ENCODE measurements around the gene TMEM74B.

The TMEM74B gene

GRCh38 chr20:1144401-1145172 is 40.2 kb downstream of the TMEM74B start:
- no peak for DNase-seq (ENCODE audit: low read depth in 1 of 2, low spot score in 1 of 2)

- no peak for DNase-seq (ENCODE audit: low read depth in 1 of 2, low spot score in 1 of 2)
Observed at GRCh38 chr20:1137236-1137635, 47.5 kb downstream of the TMEM74B start.

DNA sequence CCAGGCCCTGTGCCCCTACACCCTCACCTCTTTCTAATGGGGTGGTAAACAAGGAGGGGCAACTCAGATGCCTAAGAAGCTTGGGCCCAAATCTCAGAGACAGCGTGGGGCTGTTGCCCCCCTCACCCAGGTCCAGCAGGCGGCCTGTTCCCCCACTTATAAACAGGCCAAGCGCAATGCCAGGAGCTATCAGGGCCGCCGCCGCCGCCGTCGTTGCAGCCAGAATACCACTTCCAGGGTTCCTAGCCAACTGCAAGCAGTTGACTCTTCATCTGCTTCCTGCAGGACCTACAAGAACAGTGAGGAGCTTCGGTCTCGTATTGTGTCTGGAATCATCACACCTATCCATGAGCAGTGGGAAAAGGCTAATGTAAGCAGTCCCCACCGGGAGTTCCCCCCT is 49.9 kb downstream of the TMEM74B start:
- no peak for DNase-seq (ENCODE audit: low read depth in 1 of 2, low spot score in 1 of 2)

GRCh38 chr20:1134355-1134754 is 50.4 kb downstream of the TMEM74B start:
- DNase-seq (ENCODE audit: low read depth in 1 of 2, low spot score in 1 of 2) = no peak

GRCh38 chr20:1131354-1131753 is 53.4 kb downstream of the TMEM74B start:
- no peak for DNase-seq (ENCODE audit: low read depth in 1 of 2, low spot score in 1 of 2)

GRCh38 chr20:1130847-1131246 is 53.9 kb downstream of the TMEM74B start:
- no peak for DNase-seq (ENCODE audit: low read depth in 1 of 2, low spot score in 1 of 2)

All from stimulated activated CD4-positive, alpha-beta T cell treated with anti-CD3 and anti-CD28 coated beads, Interleukin-15, amount 100 ng/mL, for 1 hour (primary cell).